NCI-H1694 treated with DMSO at 0.1 percent for 48 hours (cell line): Measurements from ENCODE around the gene GRHL3.

Source experiments
- DNase-seq: peaks from one replicate; lab custom pipeline; 2025; lab: John Stamatoyannopoulos, UW

The GRHL3 gene

GRCh38 chr1:24293392-24294227, 25.5 kb upstream of the GRHL3 start:
- DNase-seq: peak; percentile 51

- DNase-seq: no peak
Observed at GRCh38 chr1:24294228-24294672, 24.9 kb upstream of the GRHL3 start.

GRCh38 chr1:24294716-24295371, 24.3 kb upstream of the GRHL3 start:
- no peak for DNase-seq

- no peak for DNase-seq
Observed at GRCh38 chr1:24295535-24295934, 23.6 kb upstream of the GRHL3 start.

- no peak for DNase-seq
Observed at GRCh38 chr1:24297187-24297851, 21.8 kb upstream of the GRHL3 start.

GRCh38 chr1:24297852-24298232, 21.3 kb upstream of the GRHL3 start:
- no peak for DNase-seq

- DNase-seq: no peak
Observed at GRCh38 chr1:24298606-24299005, 20.6 kb upstream of the GRHL3 start.

- no peak for DNase-seq
Observed at GRCh38 chr1:24299901-24300300, 19.3 kb upstream of the GRHL3 start.

- no peak for DNase-seq
Observed at GRCh38 chr1:24300971-24301784, 18.0 kb upstream of the GRHL3 start.

GRCh38 chr1:24301785-24302175, 17.4 kb upstream of the GRHL3 start:
- DNase-seq: no peak

GRCh38 chr1:24302209-24302611, 16.9 kb upstream of the GRHL3 start:
- no peak for DNase-seq

GRCh38 chr1:24303600-24303999, 15.6 kb upstream of the GRHL3 start:
- no peak for DNase-seq

- no peak for DNase-seq
Observed at GRCh38 chr1:24304763-24305162, 14.4 kb upstream of the GRHL3 start.

GRCh38 chr1:24308365-24309015, 10.7 kb upstream of the GRHL3 start:
- no peak for DNase-seq

- no peak for DNase-seq
Observed at GRCh38 chr1:24309762-24310485, 9.2 kb upstream of the GRHL3 start.

GRCh38 chr1:24311234-24311633, 7.9 kb upstream of the GRHL3 start:
- DNase-seq: no peak

- DNase-seq: no peak
Observed at GRCh38 chr1:24311741-24312140, 7.4 kb upstream of the GRHL3 start.

- no peak for DNase-seq
Observed at GRCh38 chr1:24315391-24315790, 3.8 kb upstream of the GRHL3 start.

GRCh38 chr1:24316645-24317044, 2.5 kb upstream of the GRHL3 start:
- DNase-seq: peak; percentile 31

GRCh38 chr1:24317081-24317480, 2.1 kb upstream of the GRHL3 start:
- DNase-seq: no peak
